Measurements from ENCODE around the gene SOST. TPM values are rescaled to one million over a fixed set of nuclear protein-coding genes. Genes with fewer than 3 reads are reported as not detected.

SOST gene
- total and polyA plus RNA-seq, 2 donors (not counting 1 experiment from before 2014, with no cell fraction given), result not detected

DNA sequence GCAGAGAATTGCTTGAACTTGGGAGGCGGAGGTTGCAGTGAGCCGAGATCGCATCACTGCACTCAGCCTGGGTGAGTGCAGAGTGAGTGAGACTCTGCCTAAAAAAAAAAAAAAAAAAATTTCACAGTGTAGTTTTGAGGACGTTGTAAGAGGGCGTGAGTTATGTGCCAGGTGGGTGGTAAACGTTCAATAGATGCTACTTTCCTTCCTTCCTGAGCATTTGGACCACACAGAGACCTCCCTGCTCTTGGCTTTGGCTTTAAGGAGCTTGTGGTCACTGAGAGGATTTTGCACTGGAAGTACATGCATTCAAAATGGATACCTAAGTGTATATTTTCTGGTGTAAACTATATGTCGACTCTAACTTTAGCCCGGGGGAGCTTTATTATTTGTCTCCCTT, 30.5 kb downstream of the SOST start:
- Histone ChIP-seq H2AFZ (ENCODE audit: insufficient read depth, low read depth, low read length, poor library complexity, severe bottlenecking) (no peak overlapping the region), H3K27ac (ENCODE audit: low read length in 2 of 2) (no peak overlapping the region), H3K36me3 (replicated peaks in 1 of 2; ENCODE audit: control extremely low read depth in 1 of 2, control insufficient read depth in 1 of 2, extremely low read depth in 1 of 2, insufficient read depth in 2 of 2, low read length in 1 of 2) (no peaks in the 10 kb centered on the region), H4K20me1 (ENCODE audit: control insufficient read depth, insufficient read depth, low read length, poor library complexity, severe bottlenecking) (no peaks in the 10 kb centered on the region), H3K4me1 (ENCODE audit: control insufficient read depth in 2 of 2, insufficient read depth in 2 of 2, low read length in 2 of 2) (no peaks in the 10 kb centered on the region), H3K9me3 (ENCODE audit: control extremely low read depth in 1 of 3, control insufficient read depth in 2 of 3, insufficient read depth in 1 of 3, low read length in 2 of 3) (no peaks in the 10 kb centered on the region), H3K79me2 (ENCODE audit: control insufficient read depth, insufficient read depth, low read length) (no peaks in the 10 kb centered on the region), H3K9ac (ENCODE audit: low read length) (no peak overlapping the region), H3K27me3 (replicated peaks in 1 of 4; ENCODE audit: control extremely low read depth in 1 of 4, control insufficient read depth in 3 of 4, insufficient read depth in 4 of 4, low read length in 3 of 4) (peaks cover 0 to 3% (median 0%) of the 10 kb centered on the region in 4 experiments), H3K4me3 (ENCODE audit: control extremely low read depth in 1 of 5, extremely low read depth in 1 of 5, insufficient read depth in 1 of 5, low read depth in 2 of 5, low read length in 4 of 5) (no peak overlapping the region), H3K4me2 (replicated peaks; ENCODE audit: low read depth, low read length, poor library complexity, severe bottlenecking) (no peak overlapping the region)
- ATAC-seq (ENCODE audit: low read depth) (no peak), DNase-seq (no peak)
- POLR2A ChIA-PET, result no interaction called here
- no peak for TF ChIP-seq EZH2 (IDR thresholded peaks at IDR 0.05; ENCODE audit: borderline replicate concordance, insufficient read depth, low read depth, low read length, poor library complexity, severe bottlenecking)
- TF ChIP-seq, protein P1, sequence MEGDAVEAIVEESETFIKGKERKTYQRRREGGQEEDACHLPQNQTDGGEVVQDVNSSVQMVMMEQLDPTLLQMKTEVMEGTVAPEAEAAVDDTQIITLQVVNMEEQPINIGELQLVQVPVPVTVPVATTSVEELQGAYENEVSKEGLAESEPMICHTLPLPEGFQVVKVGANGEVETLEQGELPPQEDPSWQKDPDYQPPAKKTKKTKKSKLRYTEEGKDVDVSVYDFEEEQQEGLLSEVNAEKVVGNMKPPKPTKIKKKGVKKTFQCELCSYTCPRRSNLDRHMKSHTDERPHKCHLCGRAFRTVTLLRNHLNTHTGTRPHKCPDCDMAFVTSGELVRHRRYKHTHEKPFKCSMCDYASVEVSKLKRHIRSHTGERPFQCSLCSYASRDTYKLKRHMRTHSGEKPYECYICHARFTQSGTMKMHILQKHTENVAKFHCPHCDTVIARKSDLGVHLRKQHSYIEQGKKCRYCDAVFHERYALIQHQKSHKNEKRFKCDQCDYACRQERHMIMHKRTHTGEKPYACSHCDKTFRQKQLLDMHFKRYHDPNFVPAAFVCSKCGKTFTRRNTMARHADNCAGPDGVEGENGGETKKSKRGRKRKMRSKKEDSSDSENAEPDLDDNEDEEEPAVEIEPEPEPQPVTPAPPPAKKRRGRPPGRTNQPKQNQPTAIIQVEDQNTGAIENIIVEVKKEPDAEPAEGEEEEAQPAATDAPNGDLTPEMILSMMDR (IDR thresholded peaks at IDR 0.05), result no peak
- 100% methylated on average over 2 of the region's 8 CpGs for WGBS (ENCODE audit: insufficient coverage)
- Mint-ChIP-seq H3K27ac (no peak overlapping the region), H3K4me3 (no peak overlapping the region), H3K9me3 (ENCODE audit: insufficient read depth) (no peaks in the 10 kb centered on the region), H3K27me3 (no peaks in the 10 kb centered on the region), H3K4me1 (no peaks in the 10 kb centered on the region)
- CTCF ChIA-PET, result interaction anchor here (1.1 to 1.6 kb wide), 3 partner anchors 8 to 36 kb away, joined by 3 to 4 read pairs (median 3); no protein-coding TSS in a partner anchor
- intact Hi-C loops (cut with micrococcal nuclease), result no loop called here

GRCh38 chr17:43723697-43724359, 34.8 kb downstream of the SOST start:
- Histone ChIP-seq H3K4me3 (ENCODE audit: control extremely low read depth in 1 of 5, extremely low read depth in 1 of 5, insufficient read depth in 1 of 5, low read depth in 2 of 5, low read length in 4 of 5) (no peak overlapping the region), H3K27me3 (replicated peaks in 1 of 4; ENCODE audit: control extremely low read depth in 1 of 4, control insufficient read depth in 3 of 4, insufficient read depth in 4 of 4, low read length in 3 of 4) (peaks cover 0 to 3% (median 0%) of the 10 kb centered on the region in 4 experiments), H3K79me2 (ENCODE audit: control insufficient read depth, insufficient read depth, low read length) (no peaks in the 10 kb centered on the region), H3K36me3 (replicated peaks in 1 of 2; ENCODE audit: control extremely low read depth in 1 of 2, control insufficient read depth in 1 of 2, extremely low read depth in 1 of 2, insufficient read depth in 2 of 2, low read length in 1 of 2) (no peaks in the 10 kb centered on the region), H3K4me1 (ENCODE audit: control insufficient read depth in 2 of 2, insufficient read depth in 2 of 2, low read length in 2 of 2) (peaks cover 3 to 12% of the 10 kb centered on the region in 2 donors), H4K20me1 (ENCODE audit: control insufficient read depth, insufficient read depth, low read length, poor library complexity, severe bottlenecking) (no peaks in the 10 kb centered on the region), H2AFZ (ENCODE audit: insufficient read depth, low read depth, low read length, poor library complexity, severe bottlenecking) (no peak overlapping the region), H3K9me3 (ENCODE audit: control extremely low read depth in 1 of 3, control insufficient read depth in 2 of 3, insufficient read depth in 1 of 3, low read length in 2 of 3) (no peaks in the 10 kb centered on the region), H3K27ac (ENCODE audit: low read length in 2 of 2) (no peak overlapping the region), H3K9ac (ENCODE audit: low read length) (no peak overlapping the region), H3K4me2 (replicated peaks; ENCODE audit: low read depth, low read length, poor library complexity, severe bottlenecking) (no peak overlapping the region)
- 54% methylated on average over 4 of the region's 6 CpGs for WGBS (ENCODE audit: insufficient coverage)
- no peak for DNase-seq
- ChIA-PET CTCF (interaction anchor here (1.0 to 1.3 kb wide), 2 partner anchors 29 to 147 kb away, joined by 3 read pairs; no protein-coding TSS in a partner anchor), POLR2A (no interaction called here)
- TF ChIP-seq, protein P1 (IDR thresholded peaks at IDR 0.05), result no peak
- TF ChIP-seq EZH2 (IDR thresholded peaks at IDR 0.05; ENCODE audit: borderline replicate concordance, insufficient read depth, low read depth, low read length, poor library complexity, severe bottlenecking), result no peak
- H3K27ac Mint-ChIP-seq, result no peak overlapping the region
- H3K4me3 Mint-ChIP-seq, result no peak overlapping the region
- H3K4me1 Mint-ChIP-seq, result peaks cover 10% of the 10 kb centered on the region
- intact Hi-C loops (cut with micrococcal nuclease), result no loop called here
- no peaks in the 10 kb centered on the region for H3K9me3 Mint-ChIP-seq (ENCODE audit: insufficient read depth)
- no peak for ATAC-seq (ENCODE audit: low read depth)
- H3K27me3 Mint-ChIP-seq, result no peaks in the 10 kb centered on the region

Measured in B cell (primary cell).